Body of pancreas (tissue), 4 donors: ENCODE data around the gene TRIML2. TPM values are rescaled to one million over a fixed set of nuclear protein-coding genes. Genes with fewer than 3 reads are reported as not detected.
"Not testable (repeated sequence)": the region's sequence is repeated elsewhere in the genome, so short reads cannot be mapped to it uniquely, and the experiment has no call there.

ENCODE experiments used
- ATAC-seq: fragments of 150-250 bp; one replicate; pipeline ENCODE4 v1.9.1; 2016
- DNase-seq, 4 donors: peaks; one replicate each; pipeline ENCODE4 v3.0.0-alpha.2; 2019
- H3K27ac ChIP-seq, 4 donors: fragments of 200-600 bp; sonication (generic); 1 replicate in 3 of 4; 2 replicates in 1 of 4; pipeline versions ENCODE4 v1.5.1 to v1.6.1; 2016 to 2019; ENCODE audit warnings: mild to moderate bottlenecking in 1 of 4, mixed read lengths in 1 of 4, moderate library complexity in 1 of 4
- H3K27me3 ChIP-seq, 2 donors: fragments of 200-600 bp; sonication (generic); one replicate each; pipeline ENCODE4 v1.6.0; 2016; ENCODE audit warnings: mild to moderate bottlenecking in 1 of 2
- H3K36me3 ChIP-seq, 2 donors: fragments of 200-600 bp; sonication (generic); replicated peaks in 1 of 2; 2 replicates each; pipeline ENCODE4 v1.5.1; 2016; ENCODE audit warnings: low read depth in 2 of 2; ENCODE audit not compliant: insufficient read depth in 1 of 2
- H3K4me1 ChIP-seq: fragments of 200-600 bp; sonication (generic); one replicate; pipeline ENCODE4 v1.6.0; 2016
- H3K4me3 ChIP-seq, 2 donors: fragments of 200-600 bp; sonication (generic); 1 replicate in 1 of 2; 2 replicates in 1 of 2; pipeline ENCODE4 v1.5.1; 2016 to 2019
- H3K9me3 ChIP-seq, 3 donors: fragments of 200-600 bp; sonication (generic); 1 replicate in 2 of 3; 2 replicates in 1 of 3; pipeline ENCODE4 v1.5.1; 2016
- CTCF ChIP-seq, 7 experiments: fragments of 450-650 bp in 4 of 7; fragments of 200-600 bp in 3 of 7; sonication (generic) in 3 of 7; IDR thresholded peaks; one replicate each; pipeline ENCODE4 v1.5.1; 2016 to 2019; ENCODE audit warnings: antibody characterized with exemption in 7 of 7
- POLR2A ChIP-seq, 3 donors: fragments of 450-650 bp; IDR thresholded peaks; one replicate each; pipeline ENCODE4 v1.6.1; 2016; ENCODE audit warnings: antibody characterized with exemption in 3 of 3, mild to moderate bottlenecking in 2 of 3
- WGBS, 2 donors: methylation state at CpG; one replicate each; pipeline ENCODE4 v1.1.5; 2017; 5-methylcytosine and 5-hydroxymethylcytosine counted together
- intact Hi-C: fragments of 100-400 bp; cut with DNase I; formaldehyde crosslinking; loops from one replicate; pipeline ENCODE4 v1.15.1; 2023
- total RNA-seq, 2 donors: library from RNA; depleted of rRNA; stranded (reverse); fragments of >200 nt; gene quantifications; one replicate each; pipeline ENCODE4 v1.1.0, GENCODE V29; 2016

The TRIML2 gene
- total RNA-seq, 2 donors from 2014 or later: not detected

GRCh38 chr4:188061083-188061482, 48.3 kb downstream of the TRIML2 start:
- Histone ChIP-seq H3K36me3 (no peaks in the 10 kb centered on the region), H3K9me3 (no peaks in the 10 kb centered on the region), H3K4me3 (no peak overlapping the region), H3K27ac (no peak overlapping the region), H3K4me1 (no peaks in the 10 kb centered on the region), H3K27me3 (no peaks in the 10 kb centered on the region)
- intact Hi-C loops: no loop called here
- WGBS, 2 donors: 80 to 81% methylated on average over 14 of the region's 14 CpGs
- TF ChIP-seq POLR2A (IDR thresholded peaks at IDR 0.05) (no peak), CTCF (IDR thresholded peaks at IDR 0.05) (no peak)
- DNase-seq (no peak), ATAC-seq (no peak)

GRCh38 chr4:188053302-188053701, 56.1 kb downstream of the TRIML2 start:
- H3K27ac ChIP-seq: no peak overlapping the region
- 77% methylated on average over 9 of the region's 9 CpGs for WGBS, 2 donors
- DNase-seq: no peak

GRCh38 chr4:188046657-188047056, 62.7 kb downstream of the TRIML2 start:
- intact Hi-C loops: no loop called here
- DNase-seq (no peak), ATAC-seq (no peak)
- H3K9me3 ChIP-seq: no peaks in the 10 kb centered on the region
- no peaks in the 10 kb centered on the region for H3K36me3 ChIP-seq
- no peak overlapping the region for H3K27ac ChIP-seq
- H3K4me3 ChIP-seq: no peak overlapping the region
- no peaks in the 10 kb centered on the region for H3K4me1 ChIP-seq
- 25 to 27% methylated on average over 3 of the region's 3 CpGs for WGBS, 2 donors
- no peak for TF ChIP-seq POLR2A (IDR thresholded peaks at IDR 0.05)
- TF ChIP-seq CTCF (IDR thresholded peaks at IDR 0.05): no peak
- no peaks in the 10 kb centered on the region for H3K27me3 ChIP-seq

More at GRCh38 chr4:188053302-188053701, 56.1 kb downstream of the TRIML2 start:
- intact Hi-C loops: no loop called here
- H3K27me3 ChIP-seq: no peaks in the 10 kb centered on the region
- H3K36me3 ChIP-seq: no peaks in the 10 kb centered on the region
- no peaks in the 10 kb centered on the region for H3K4me1 ChIP-seq
- no peak for ATAC-seq
- no peak overlapping the region for H3K4me3 ChIP-seq
- H3K9me3 ChIP-seq: no peaks in the 10 kb centered on the region
- TF ChIP-seq POLR2A (IDR thresholded peaks at IDR 0.05): no peak
- no peak for TF ChIP-seq CTCF (IDR thresholded peaks at IDR 0.05)

GRCh38 chr4:188045461-188045860, 63.9 kb downstream of the TRIML2 start:
- H3K27me3 ChIP-seq, intact Hi-C loops, H3K9me3 ChIP-seq, H3K27ac ChIP-seq, H3K4me3 ChIP-seq, DNase-seq, H3K36me3 ChIP-seq, H3K4me1 ChIP-seq, ATAC-seq: not testable (repeated sequence)
- WGBS, 2 donors: 75 to 84% methylated on average over 10 of the region's 10 CpGs

- H3K36me3 ChIP-seq: no peaks in the 10 kb centered on the region
- WGBS, 2 donors: 81 to 86% methylated on average over 5 of the region's 5 CpGs
- H3K27me3 ChIP-seq: no peaks in the 10 kb centered on the region
- TF ChIP-seq POLR2A (IDR thresholded peaks at IDR 0.05) (no peak), CTCF (IDR thresholded peaks at IDR 0.05) (no peak)
- DNase-seq (no peak), ATAC-seq (no peak)
- no peaks in the 10 kb centered on the region for H3K9me3 ChIP-seq
- no peak overlapping the region for H3K4me3 ChIP-seq
- intact Hi-C loops: no loop called here
- no peak overlapping the region for H3K27ac ChIP-seq
- H3K4me1 ChIP-seq: no peaks in the 10 kb centered on the region
These were observed 66.2 kb downstream of the TRIML2 start for GRCh38 chr4:188043154-188043553.
